Endothelial cell of umbilical vein (primary cell): ENCODE results near the gene FLT1. TPM values are rescaled to one million over a fixed set of nuclear protein-coding genes. Genes with fewer than 3 reads are reported as not detected.

Experiments
- BruUV-seq: library from RNA; stranded (reverse); fragments of 400-500 nt; replicated peaks from 2 replicates; lab custom pipeline; 2021; lab: Mats Ljungman, UMichigan
- CTCF ChIA-PET: fragments of 300-600, 350-600 bp; sonication (Branson Sonifier 250); formaldehyde crosslinking; loops from one replicate; lab custom pipeline; 2021; ENCODE audit warnings: antibody characterized with exemption, inconsistent platforms; lab: Charles Lee
- POLR2A ChIA-PET: fragments of 300-600, 350-600 bp; sonication (Branson Sonifier 250); formaldehyde crosslinking; loops from one replicate; lab custom pipeline; 2021; ENCODE audit warnings: antibody characterized with exemption, inconsistent platforms; lab: Charles Lee
- DNase-seq: peaks from one replicate; pipeline ENCODE4 v3.0.0-alpha.2; 2011; ENCODE audit warnings: low read depth, low spot score
- FAIRE-seq: peaks from 2 replicates; lab custom pipeline; 2011; peaks lifted over from hg19 to GRCh38; lab: Jason Lieb, UNC
- H2AFZ ChIP-seq: 2 replicates; pipeline ENCODE4 v1.6.0; 2012; ENCODE audit warnings: low read depth, low read length, control low read depth, inconsistent platforms
- H3K27ac ChIP-seq: 2 replicates; pipeline ENCODE4 v1.5.1; 2011; ENCODE audit warnings: low read depth, mild to moderate bottlenecking, control low read depth, low read length, moderate library complexity; ENCODE audit not compliant: insufficient read depth
- H3K27me3 ChIP-seq, 2 experiments: 2 replicates each; pipeline versions ENCODE4 v1.6.0 to v1.6.1; 2011; ENCODE audit warnings: low read length in 2 of 2, mixed read lengths in 1 of 2; ENCODE audit not compliant: control insufficient read depth in 2 of 2, insufficient read depth in 2 of 2
- H3K36me3 ChIP-seq, 2 experiments: 2 replicates in 1 of 2; 3 replicates in 1 of 2; pipeline ENCODE4 v1.5.1; 2011; ENCODE audit warnings: low read length in 2 of 2, mild to moderate bottlenecking in 1 of 2, moderate library complexity in 1 of 2; ENCODE audit not compliant: control insufficient read depth in 2 of 2, insufficient read depth in 2 of 2; ENCODE audit errors: extremely low read depth in 1 of 2
- H3K4me1 ChIP-seq: 3 replicates; pipeline ENCODE4 v1.5.1; 2011; ENCODE audit warnings: mild to moderate bottlenecking, low read length; ENCODE audit not compliant: control insufficient read depth, insufficient read depth; ENCODE audit errors: extremely low read depth
- H3K4me2 ChIP-seq: 2 replicates; pipeline ENCODE4 v1.6.1; 2011; ENCODE audit warnings: low read length, control low read depth, mixed read lengths; ENCODE audit not compliant: insufficient read depth
- H3K4me3 ChIP-seq, 3 experiments: fragments of 200-600 bp in 1 of 3; sonication (generic), shearing (Covaris generic) in 1 of 3; replicated peaks in 1 of 3; 2 replicates each; pipeline ENCODE4 v1.5.1; 2011 to 2016; ENCODE audit warnings: control low read depth in 3 of 3, low read length in 3 of 3, mild to moderate bottlenecking in 2 of 3, inconsistent platforms in 1 of 3, low read depth in 1 of 3, moderate library complexity in 1 of 3; ENCODE audit not compliant: insufficient read depth in 1 of 3
- H3K79me2 ChIP-seq: 2 replicates; pipeline ENCODE4 v1.6.0; 2012; ENCODE audit warnings: low read length, inconsistent platforms; ENCODE audit not compliant: control insufficient read depth, insufficient read depth
- H3K9ac ChIP-seq: replicated peaks from 2 replicates; pipeline ENCODE3; 2011; ENCODE audit warnings: low read length, control low read depth; ENCODE audit not compliant: insufficient read depth; ENCODE audit errors: extremely low read depth
- H3K9me1 ChIP-seq: replicated peaks from 3 replicates; pipeline ENCODE4 v1.6.0; 2011; ENCODE audit warnings: mild to moderate bottlenecking, low read length; ENCODE audit not compliant: control insufficient read depth, insufficient read depth; ENCODE audit errors: extremely low read depth
- H3K9me3 ChIP-seq: replicated peaks from 2 replicates; pipeline ENCODE4 v1.5.1; 2012; ENCODE audit warnings: low read length, inconsistent platforms; ENCODE audit not compliant: control insufficient read depth, insufficient read depth
- H4K20me1 ChIP-seq: replicated peaks from 2 replicates; pipeline ENCODE3; 2011; ENCODE audit warnings: mild to moderate bottlenecking, low read length; ENCODE audit not compliant: control insufficient read depth, insufficient read depth; ENCODE audit errors: extremely low read depth
- CTCF ChIP-seq, 2 donors: IDR thresholded peaks; 1 replicate in 1 of 2; 2 replicates in 1 of 2; pipeline ENCODE4 v1.5.1; 2011; ENCODE audit warnings: low read length in 2 of 2, mild to moderate bottlenecking in 2 of 2, moderate library complexity in 2 of 2, control low read depth in 1 of 2, inconsistent platforms in 1 of 2, low read depth in 1 of 2; ENCODE audit not compliant: insufficient read depth in 1 of 2; ENCODE audit errors: extremely low read depth in 1 of 2
- EZH2 ChIP-seq: IDR thresholded peaks from 2 replicates; pipeline ENCODE4 v1.6.1; 2012; ENCODE audit warnings: borderline replicate concordance, low read depth, mild to moderate bottlenecking, moderate library complexity, low read length, inconsistent platforms; ENCODE audit not compliant: severe bottlenecking
- FOS ChIP-seq: IDR thresholded peaks from 2 replicates; pipeline ENCODE4 v1.6.1; 2011; ENCODE audit warnings: mild to moderate bottlenecking, low read length, moderate library complexity, borderline replicate concordance; ENCODE audit not compliant: insufficient read depth
- MAX ChIP-seq: IDR thresholded peaks from 2 replicates; pipeline ENCODE4 v1.6.1; 2011; ENCODE audit not compliant: insufficient read depth, insufficient read length
- MYC ChIP-seq: IDR thresholded peaks from one replicate; pipeline ENCODE4 v1.6.1; 2011; ENCODE audit warnings: mild to moderate bottlenecking, low read depth, low read length
- POLR2A ChIP-seq: IDR thresholded peaks from 2 replicates; pipeline ENCODE4 v1.6.1; 2012; ENCODE audit warnings: low read depth, mild to moderate bottlenecking, control low read depth, low read length
- dilution Hi-C: fragments of 300-500 bp; cut with MboI; formaldehyde crosslinking; loops from one replicate; pipeline ENCODE4 v1.15.0; 2019; ENCODE audit warnings: low sequenced_read_pairs; ENCODE audit not compliant: extremely low pct_ligation_motif_present
- intact Hi-C: fragments of 100-400 bp; cut with micrococcal nuclease; formaldehyde crosslinking; loops from one replicate; pipeline ENCODE4 v1.10.0; 2022
- polyA plus RNA-seq, 4 experiments: library from polyadenylated mRNA; depleted of rRNA in 3 of 4; stranded (reverse) in 3 of 4; unstranded in 1 of 4; fragments of >200 nt; gene quantifications; 2 replicates each; pipeline versions ENCODE4 v1.2.1 to v1.2.3, GENCODE V29; 2011 to 2012; ENCODE audit warnings: missing spikeins in 1 of 4
- total RNA-seq: library from RNA; stranded (reverse); gene quantifications from 2 replicates; pipeline ENCODE4 v1.2.3, GENCODE V29; 2021

The FLT1 gene
- total and polyA plus RNA-seq, 2 donors (not counting 3 experiments of a cell fraction or from before 2014, with no cell fraction given): 16.0 to 104 TPM

- TF ChIP-seq POLR2A (no peak), FOS (no peak), MYC (no peak), EZH2 (no peak), MAX (no peak)
- no peak overlapping the region for H3K27ac ChIP-seq
- FAIRE-seq: no peak
- H2AFZ ChIP-seq: no peak overlapping the region
- H3K36me3 ChIP-seq: no peaks in the 10 kb centered on the region
- no TSS peak for BruUV-seq
- no peak overlapping the region for H3K4me2 ChIP-seq
- DNase-seq: no peak
- H3K9ac ChIP-seq: no peak overlapping the region
- dilution Hi-C loops (loop anchor here (25.0 kb wide), 1 partner anchor 172 kb away; the partner anchor contains the start of gene FLT1), intact Hi-C loops (loop anchor here (5.0 kb wide), 1 partner anchor 362 kb away; no protein-coding TSS in a partner anchor)
- no peaks in the 10 kb centered on the region for H3K27me3 ChIP-seq
- no peak overlapping the region for H3K4me3 ChIP-seq
- H3K9me1 ChIP-seq: no peaks in the 10 kb centered on the region
- ChIA-PET POLR2A (no interaction called here), CTCF (interaction anchor here (0.8 to 2.4 kb wide), 14 partner anchors 9 to 482 kb away, joined by 4 to 15 read pairs (median 5); partner anchors contain the start of gene POMP)
- no peaks in the 10 kb centered on the region for H3K4me1 ChIP-seq
- H3K9me3 ChIP-seq: no peaks in the 10 kb centered on the region
- no peaks in the 10 kb centered on the region for H4K20me1 ChIP-seq
- no peaks in the 10 kb centered on the region for H3K79me2 ChIP-seq
Observed at GRCh38 chr13:28314879-28315278, 180.0 kb downstream of the FLT1 start.

- ChIA-PET CTCF (interaction anchor here (1.3 to 1.9 kb wide), 7 partner anchors 78 to 483 kb away, joined by 4 to 13 read pairs (median 9); partner anchors contain the start of gene POMP), POLR2A (no interaction called here)
- Histone ChIP-seq H3K27me3 (no peaks in the 10 kb centered on the region), H3K4me2 (no peak overlapping the region), H3K9ac (no peak overlapping the region), H3K79me2 (no peaks in the 10 kb centered on the region), H3K4me3 (no peak overlapping the region), H3K27ac (no peak overlapping the region), H3K9me1 (no peaks in the 10 kb centered on the region), H3K9me3 (no peaks in the 10 kb centered on the region), H2AFZ (no peak overlapping the region), H4K20me1 (no peaks in the 10 kb centered on the region), H3K4me1 (no peaks in the 10 kb centered on the region), H3K36me3 (peaks cover 0 to 2% of the 10 kb centered on the region in 2 experiments)
- no TSS peak for BruUV-seq
- DNase-seq: peak; percentile 66
- dilution Hi-C loops (loop anchor here (25.0 kb wide), 1 partner anchor 174 kb away; the partner anchor contains the start of gene FLT1), intact Hi-C loops (loop anchor here (1.0 to 5.0 kb wide), 4 partner anchors 323 to 483 kb away; partner anchors contain the start of gene POMP)
- TF ChIP-seq MYC: no peak
- peak; percentile 44 to 48 for TF ChIP-seq CTCF (IDR thresholded peaks at IDR 0.05; ENCODE audit: extremely low read depth in 1 of 2, insufficient read depth in 1 of 2, low read depth in 1 of 2, low read length in 2 of 2)
- FAIRE-seq: no peak
Observed at GRCh38 chr13:28313579-28313978, 181.3 kb downstream of the FLT1 start.
